Measurements from ENCODE around the gene HOXA1. TPM values are rescaled to one million over a fixed set of nuclear protein-coding genes. Genes with fewer than 3 reads are reported as not detected.

HOXA1 gene
- 0.42 and 0.85 TPM in 2 replicates for total RNA-seq
- 0.07 TPM in 1 of 2 replicates, not detected in the other for polyA plus RNA-seq

- H3K4me1 ChIP-seq (ENCODE audit: low read depth) = no peaks in the 10 kb centered on the region
- no peaks in the 10 kb centered on the region for H3K36me3 ChIP-seq
- peak; percentile 62 to 66 for DNase-seq (ENCODE audit: low read depth in 1 of 2, low spot score in 1 of 2)
- TF ChIP-seq CTCF (IDR thresholded peaks at IDR 0.05; ENCODE audit: low read depth, low read length) = no peak
- H3K9me3 ChIP-seq (ENCODE audit: low read depth) = no peaks in the 10 kb centered on the region
- H3K27ac ChIP-seq = no peak within 1 kb of the TSS
- peaks cover 100% of the 10 kb centered on the region for H3K27me3 ChIP-seq
- peak within 1 kb of the TSS; percentile 52 for H3K4me3 ChIP-seq
Measured at GRCh38 chr7:27095897-27096767, at the start of gene HOXA1. Gene HOXA1, minus strand, starts transcription at chr7:27096000. Its CDS starts 88 bp downstream, at chr7:27095912.

GRCh38 chr7:27145165-27145913 lies 49.5 kb upstream of the HOXA1 start:
- Histone ChIP-seq H3K36me3 (no peaks in the 10 kb centered on the region), H3K4me3 (no peak overlapping the region), H3K27me3 (peaks cover 100% of the 10 kb centered on the region), H3K4me1 (ENCODE audit: low read depth) (no peaks in the 10 kb centered on the region), H3K27ac (no peak overlapping the region), H3K9me3 (ENCODE audit: low read depth) (no peaks in the 10 kb centered on the region)
- no peak for DNase-seq (ENCODE audit: low read depth in 1 of 2, low spot score in 1 of 2)
- TF ChIP-seq CTCF (IDR thresholded peaks at IDR 0.05; ENCODE audit: low read depth, low read length) = no peak

GRCh38 chr7:27144781-27145164 lies 49.0 kb upstream of the HOXA1 start:
- H3K27me3 ChIP-seq = peaks cover 100% of the 10 kb centered on the region
- no peak for DNase-seq (ENCODE audit: low read depth in 1 of 2, low spot score in 1 of 2)
- no peak for TF ChIP-seq CTCF (IDR thresholded peaks at IDR 0.05; ENCODE audit: low read depth, low read length)
- H3K4me3 ChIP-seq = no peak overlapping the region
- H3K9me3 ChIP-seq (ENCODE audit: low read depth) = no peaks in the 10 kb centered on the region
- no peaks in the 10 kb centered on the region for H3K36me3 ChIP-seq
- H3K27ac ChIP-seq = no peak overlapping the region
- no peaks in the 10 kb centered on the region for H3K4me1 ChIP-seq (ENCODE audit: low read depth)

- no peak for DNase-seq (ENCODE audit: low read depth in 1 of 2, low spot score in 1 of 2)
- Histone ChIP-seq H3K27me3 (peaks cover 100% of the 10 kb centered on the region), H3K4me1 (ENCODE audit: low read depth) (peaks cover 4% of the 10 kb centered on the region), H3K27ac (no peak overlapping the region), H3K36me3 (no peaks in the 10 kb centered on the region), H3K4me3 (no peak overlapping the region), H3K9me3 (ENCODE audit: low read depth) (no peaks in the 10 kb centered on the region)
- no peak for TF ChIP-seq CTCF (IDR thresholded peaks at IDR 0.05; ENCODE audit: low read depth, low read length)
Measured at GRCh38 chr7:27143950-27144780, 48.4 kb upstream of the HOXA1 start.

Measured in cardiac muscle cell (in vitro differentiated cells and primary cell).